HG02885 (cell line): ENCODE results near the gene NBAS.
A peak's percentile ranks its signal among the peaks of the same experiment; 100 is the strongest.

Source experiments
- ATAC-seq: cut with Tn5 transposase; IDR thresholded peaks from one replicate; pipeline ENCODE4 v1.9.1; 2021; ENCODE audit warnings: mild to moderate bottlenecking; ENCODE audit not compliant: unreplicated experiment, poor library complexity

Gene NBAS

DNA sequence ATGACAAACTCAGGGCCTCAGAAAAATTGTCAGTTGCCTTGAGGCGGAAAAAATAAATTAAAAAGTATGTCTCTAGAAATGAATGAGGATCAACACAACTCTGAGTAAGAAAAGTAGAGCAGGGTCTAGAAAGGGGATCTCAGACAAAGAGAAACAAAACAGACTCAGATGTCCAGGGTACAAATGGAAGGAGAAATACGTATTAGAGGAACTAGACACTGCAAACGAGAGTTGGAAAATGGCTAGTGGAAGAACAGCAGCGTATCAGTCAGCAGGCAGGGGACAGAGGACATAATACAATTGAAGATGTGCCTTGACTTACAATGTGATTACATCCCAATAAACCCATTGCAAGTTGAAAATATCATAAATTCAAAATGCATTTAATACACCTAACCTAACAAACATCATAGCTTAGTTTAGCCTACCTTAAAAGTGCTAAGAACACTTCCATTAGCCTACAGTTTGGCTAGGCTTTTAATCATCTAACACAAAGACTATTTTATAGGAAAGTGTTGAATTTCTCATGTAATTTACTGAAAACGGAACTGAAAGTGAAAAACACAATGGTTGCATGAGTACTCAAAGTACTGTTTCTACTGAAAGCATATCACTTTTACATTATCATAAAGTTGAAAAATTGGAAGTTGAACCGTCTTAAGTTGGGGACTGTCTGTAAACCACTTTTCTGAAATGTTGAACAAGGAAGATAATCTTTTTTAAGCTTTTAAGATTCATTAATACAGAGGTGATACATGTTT lies 182.8 kb downstream of the NBAS start:
- ATAC-seq: peak; percentile 88

DNA sequence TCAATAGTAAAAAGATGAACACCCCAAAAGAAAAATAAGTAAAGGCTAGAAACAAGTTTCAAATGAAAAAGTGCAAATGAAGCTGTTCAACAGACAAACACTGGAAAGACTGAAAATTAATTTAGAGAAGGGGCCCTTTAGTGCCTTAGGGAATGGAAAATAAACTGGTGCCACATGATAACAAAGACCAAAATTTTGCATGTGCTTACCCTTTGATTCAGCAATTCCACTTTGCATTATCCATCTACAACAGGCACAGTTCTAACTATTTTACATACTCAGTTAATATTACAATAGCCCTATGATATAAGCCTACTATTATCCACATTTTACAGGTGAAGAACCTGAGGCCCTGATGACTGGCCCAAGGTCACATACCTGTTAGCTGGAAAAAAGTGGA lies 183.9 kb downstream of the NBAS start:
- no peak for ATAC-seq

DNA sequence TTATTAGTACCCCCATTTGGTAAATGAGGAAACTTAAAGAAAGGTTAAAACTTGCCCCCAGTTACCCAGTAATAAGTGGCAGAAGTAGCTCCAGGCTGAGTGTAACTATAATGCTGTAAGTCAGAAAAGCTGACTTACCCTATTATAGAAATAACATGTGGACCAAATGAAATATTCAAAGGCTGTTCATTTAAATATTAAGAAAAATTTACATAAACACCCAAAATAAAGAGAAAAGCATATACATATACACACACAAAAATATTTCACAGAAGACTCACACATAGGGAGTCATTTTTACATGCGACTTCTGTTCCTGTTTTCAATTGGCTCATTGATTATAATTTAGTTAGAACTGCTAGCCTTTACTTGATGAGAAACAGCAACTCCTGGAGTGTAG lies 189.1 kb downstream of the NBAS start:
- ATAC-seq: no peak

DNA sequence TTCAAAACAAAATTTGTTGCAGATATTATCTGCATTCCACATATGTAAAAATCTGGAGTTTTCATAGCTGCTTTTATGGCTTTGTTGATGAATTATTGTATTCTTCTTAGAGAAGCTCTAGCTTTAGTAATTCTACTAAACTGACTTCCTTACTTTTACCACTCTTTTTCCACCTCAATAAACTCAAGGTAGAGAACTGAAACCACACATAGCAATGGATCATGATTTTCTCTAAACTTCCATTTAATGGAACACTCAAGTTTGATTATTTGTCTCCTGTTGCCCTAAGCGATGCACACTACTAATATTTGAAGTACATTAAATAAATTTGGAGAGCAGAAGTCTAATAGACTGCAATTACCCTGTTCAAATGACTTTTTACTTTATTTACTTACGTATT lies 192.0 kb downstream of the NBAS start:
- ATAC-seq: no peak

DNA sequence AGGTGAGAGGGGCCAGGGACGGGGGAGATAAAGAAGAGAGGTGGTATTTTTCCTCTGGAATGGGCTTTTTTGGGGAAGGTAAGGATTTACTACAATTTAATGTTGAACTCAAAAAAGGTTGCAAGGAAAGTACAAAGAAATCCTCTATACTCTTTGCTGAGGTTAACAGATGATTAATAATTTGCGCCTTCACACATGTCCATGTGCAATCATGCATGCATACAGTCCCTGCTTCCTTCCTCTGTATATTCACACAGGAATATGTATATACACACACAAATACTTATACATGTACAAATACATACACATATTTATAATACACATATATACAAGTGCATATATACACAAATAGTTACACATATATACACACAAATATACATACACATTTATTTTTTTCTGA lies 193.4 kb downstream of the NBAS start:
- ATAC-seq: no peak

DNA sequence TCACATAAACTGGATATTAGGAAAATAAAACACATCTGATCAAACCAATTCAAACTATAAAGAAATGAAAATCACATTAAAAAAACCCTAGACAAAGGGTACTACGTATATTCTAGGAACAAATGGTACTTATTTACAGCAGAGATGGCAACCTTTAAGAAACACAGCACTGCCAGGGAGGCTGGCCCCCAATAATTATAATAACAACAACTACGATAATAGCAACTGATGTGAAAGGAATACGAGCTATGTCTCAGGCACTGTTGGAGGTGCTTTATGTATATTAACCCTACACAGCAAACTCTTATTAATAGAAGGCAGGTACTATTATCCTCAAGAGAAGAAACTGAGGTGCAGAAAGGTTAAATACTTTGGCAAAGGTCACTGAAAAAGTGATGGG lies 193.9 kb downstream of the NBAS start:
- ATAC-seq: no peak

DNA sequence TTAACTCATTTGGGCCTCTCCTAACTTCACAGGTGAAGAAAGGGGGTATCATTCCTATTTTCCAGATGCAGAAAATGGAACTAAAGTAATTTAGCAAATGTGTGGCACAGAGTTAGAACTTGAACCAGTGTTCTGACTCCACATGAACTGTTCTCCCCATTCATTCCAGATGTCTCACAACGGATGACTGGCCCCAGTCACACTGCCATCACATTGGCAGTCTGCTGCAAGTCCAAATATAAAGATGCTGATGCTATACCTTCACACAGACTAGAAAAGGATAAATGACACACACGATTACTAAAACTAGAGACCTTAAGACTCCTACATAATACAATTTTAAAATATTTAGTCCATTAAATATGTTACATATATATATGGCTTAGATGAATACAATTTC lies 195.7 kb downstream of the NBAS start:
- no peak for ATAC-seq

DNA sequence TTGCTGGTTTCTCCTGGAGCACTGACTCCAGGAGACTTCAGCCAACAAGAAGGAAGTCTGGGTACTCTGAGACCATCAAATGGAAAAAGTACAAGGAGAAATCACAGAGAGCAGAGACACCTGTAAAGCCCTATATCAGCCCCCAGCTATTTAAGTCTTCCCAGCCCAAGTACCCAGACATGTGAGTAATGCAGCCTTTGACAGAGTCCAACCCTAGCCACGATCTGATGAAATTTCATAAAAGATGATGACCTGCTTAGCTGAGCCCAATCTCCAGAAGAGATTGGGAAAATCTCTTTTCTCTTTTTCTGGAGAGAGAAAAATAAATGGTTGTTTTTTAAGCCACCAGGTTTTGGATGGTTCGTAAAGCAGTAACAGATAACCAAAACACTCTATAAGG lies 196.6 kb downstream of the NBAS start:
- no peak for ATAC-seq

DNA sequence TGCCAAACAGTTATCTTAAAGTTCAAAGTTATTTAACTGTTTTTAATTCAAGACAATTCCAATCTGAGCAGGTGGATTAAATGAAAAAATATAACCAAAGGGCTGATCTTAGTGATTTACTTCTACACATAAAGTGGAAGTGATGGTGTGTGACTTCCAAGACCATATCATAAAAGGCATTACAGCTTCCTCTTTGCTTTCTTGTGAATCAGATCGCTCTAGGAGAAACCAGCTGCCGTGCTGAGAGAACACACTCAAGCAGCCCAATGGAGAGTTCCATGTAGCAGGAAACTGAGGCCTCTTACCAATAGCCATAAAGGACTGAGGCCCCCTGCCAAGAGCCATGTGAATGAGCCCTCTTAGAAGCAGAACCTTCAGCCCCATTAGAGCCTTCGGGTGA lies 197.4 kb downstream of the NBAS start:
- ATAC-seq: no peak

DNA sequence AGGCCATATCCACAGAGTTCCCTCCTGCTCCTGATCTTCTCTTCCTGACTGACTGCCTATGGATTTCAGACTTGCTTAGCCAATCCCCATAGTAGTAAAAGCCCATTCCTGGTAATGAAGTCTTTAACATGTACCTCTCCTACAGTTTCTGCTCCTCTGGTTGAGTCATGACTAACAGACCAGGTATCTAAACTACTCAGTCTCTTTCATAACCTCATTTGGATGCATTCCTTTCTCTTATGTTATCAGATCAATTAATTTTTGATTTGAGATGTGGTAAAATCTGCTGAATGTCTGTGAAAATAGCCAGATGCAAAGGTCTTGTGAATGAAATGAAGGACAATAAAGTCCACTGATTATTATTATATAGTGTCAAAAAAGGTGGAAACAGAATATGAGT lies 198.0 kb downstream of the NBAS start:
- no peak for ATAC-seq

DNA sequence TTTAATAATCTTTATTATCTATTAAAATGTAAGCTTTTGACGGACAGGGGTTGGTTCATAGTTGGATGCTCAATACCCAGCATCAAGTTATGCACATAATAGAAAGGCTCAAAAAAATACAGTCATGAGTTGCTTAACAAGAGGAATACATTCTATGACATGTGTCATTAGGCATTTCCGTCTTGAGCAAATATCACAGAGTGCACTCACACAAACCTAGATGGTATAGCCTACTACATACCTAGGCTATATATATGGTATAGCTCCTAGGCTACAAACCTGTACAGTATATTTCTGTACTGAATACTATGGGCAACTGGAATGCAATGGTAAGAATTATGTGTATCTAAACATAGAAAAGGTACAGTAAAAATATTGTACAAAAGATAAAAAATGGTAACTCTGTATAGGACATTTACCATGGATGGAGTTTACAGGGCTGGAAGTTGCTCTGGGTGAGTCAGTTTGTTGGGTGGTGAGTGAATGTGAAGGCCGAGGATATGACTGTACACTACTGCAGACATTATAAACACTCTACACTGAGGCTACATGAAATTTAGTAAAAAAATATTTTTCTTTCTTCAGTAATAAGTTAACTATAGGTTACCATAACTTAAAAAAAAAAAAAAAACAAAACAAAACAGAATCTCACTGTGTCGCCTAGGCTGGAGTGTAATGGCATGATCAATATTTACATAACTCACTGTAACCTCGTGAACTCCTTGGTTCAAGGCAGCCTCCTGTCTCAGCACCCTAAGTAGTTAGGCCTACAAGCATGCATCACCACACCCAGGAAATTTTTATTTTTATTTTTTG lies 201.2 kb downstream of the NBAS start:
- ATAC-seq: no peak

DNA sequence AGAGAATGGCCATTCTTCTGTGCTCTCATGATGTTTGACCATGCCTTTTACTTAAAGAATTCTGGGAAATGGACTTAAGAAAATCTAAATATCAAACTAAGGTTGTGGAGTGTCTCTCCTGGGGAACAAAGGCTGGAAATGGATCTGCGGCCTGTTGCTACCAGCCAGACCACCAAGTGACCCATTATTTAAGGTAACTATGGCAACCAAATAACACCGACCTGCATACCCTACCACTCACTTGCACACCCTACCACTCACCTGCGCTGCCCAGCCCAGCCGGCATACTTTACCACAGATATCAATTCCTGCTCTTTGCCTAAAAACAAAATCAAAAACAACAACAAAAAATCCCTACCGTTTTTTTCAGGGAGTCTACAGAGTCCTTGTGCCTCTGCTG lies 203.2 kb downstream of the NBAS start:
- ATAC-seq: no peak

DNA sequence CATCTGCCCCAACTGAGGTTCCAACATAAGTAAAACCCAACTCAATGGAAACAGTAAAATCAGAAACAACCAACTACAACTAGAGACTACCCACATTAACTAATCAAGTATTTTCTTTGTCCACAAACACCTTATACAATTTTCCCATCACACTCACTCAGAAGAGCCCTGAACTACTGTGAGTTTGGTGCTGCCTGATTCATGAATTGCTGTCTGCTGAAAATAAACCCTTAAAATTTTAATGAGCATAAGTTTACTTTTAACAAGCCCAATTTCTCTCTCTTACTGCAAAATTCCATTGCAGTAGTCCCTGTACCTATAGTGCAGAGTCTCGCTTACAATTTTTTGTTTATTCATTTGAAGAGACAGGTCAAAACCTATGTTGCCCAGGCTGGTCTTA lies 203.9 kb downstream of the NBAS start:
- no peak for ATAC-seq

DNA sequence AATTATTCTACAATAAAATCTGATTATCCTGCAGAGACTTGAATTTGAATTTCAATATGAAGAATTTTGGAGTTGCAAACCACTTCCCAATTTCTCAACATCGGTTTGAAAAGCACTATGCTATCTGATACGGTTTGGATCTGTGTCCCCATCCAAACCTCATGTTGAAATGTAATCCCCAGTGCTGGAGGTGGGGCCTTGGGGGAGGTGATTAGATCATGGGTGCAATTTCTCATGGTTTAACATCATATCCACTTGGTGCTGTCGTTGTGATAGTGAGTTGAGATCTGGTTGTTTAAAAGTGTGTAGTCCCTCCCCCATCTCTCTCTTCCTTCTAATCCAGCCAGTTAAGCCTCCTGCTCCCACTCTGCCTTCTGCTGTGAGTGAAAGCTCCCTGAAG lies 205.7 kb downstream of the NBAS start:
- ATAC-seq: no peak

DNA sequence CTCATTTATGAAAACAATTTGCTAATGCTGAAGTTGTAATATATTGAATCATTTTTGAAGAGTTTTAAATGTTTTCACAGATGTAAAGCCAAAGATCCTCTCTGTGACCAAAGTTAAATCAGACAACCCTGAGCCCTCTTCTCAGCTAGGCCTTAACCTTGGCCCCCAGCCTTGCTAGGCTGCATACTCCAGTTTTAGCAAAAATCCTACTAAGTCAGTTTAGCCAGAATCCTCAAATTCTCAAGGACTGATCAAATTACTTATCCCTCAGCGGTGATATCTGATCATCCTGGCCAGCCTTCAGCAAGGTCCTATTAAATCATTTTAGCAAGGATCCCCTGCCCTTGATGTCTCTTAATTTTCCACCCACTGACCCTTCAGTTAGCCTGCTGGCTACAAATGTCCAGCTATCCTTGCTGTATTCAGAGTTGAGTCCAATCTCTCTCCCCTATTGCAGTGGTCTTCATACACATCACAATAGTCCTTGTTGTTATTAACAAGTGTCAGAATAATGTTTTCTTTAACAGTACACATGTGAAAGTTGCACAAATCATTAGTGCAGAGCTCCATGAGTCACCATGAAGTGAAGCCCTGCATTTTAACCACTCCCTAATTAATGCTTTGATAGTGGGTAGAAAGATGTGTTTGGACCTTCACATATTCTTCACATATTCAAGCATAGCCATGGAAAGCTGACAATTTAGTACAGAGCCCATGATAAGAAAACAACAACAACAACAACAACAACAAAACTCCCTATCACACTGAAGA lies 206.4 kb downstream of the NBAS start:
- ATAC-seq: no peak

DNA sequence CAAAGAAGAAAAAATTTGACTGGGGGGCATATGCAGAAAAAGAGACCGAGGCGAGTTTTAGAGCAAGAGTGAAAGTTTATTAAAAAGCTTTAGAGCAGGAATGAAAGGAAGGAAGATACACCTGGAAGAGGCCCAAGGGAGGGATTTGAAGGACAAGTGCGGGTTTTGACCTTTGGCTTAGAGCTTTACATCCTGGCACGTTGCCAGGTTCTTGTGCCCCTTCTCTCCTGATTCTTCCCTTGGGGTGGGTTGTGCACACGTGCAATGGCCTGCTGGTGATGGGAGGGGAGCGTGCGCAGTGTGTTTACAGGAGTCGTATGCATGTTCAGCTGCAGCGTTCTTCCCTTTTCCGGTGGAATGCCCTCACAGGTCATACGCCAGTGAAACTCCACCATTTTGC lies 208.8 kb downstream of the NBAS start:
- ATAC-seq: no peak

DNA sequence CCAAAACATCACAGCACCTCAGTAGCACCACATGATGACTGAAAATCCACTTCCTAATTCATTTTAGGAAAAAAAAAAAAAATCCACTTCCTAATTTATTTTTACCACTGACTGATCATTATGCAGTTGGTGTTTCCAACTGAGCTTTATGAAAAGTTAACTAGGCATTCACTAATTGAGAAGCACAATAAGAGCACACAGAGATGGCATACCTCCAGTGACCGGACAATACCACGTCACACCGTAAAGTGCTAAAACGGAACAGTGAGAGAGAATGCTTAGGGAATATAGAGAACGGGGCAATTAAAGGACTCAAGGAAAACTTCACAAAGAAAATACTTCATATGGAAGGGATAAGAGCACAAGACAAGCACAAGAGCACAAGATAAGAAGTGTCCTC lies 212.5 kb downstream of the NBAS start:
- ATAC-seq: no peak

DNA sequence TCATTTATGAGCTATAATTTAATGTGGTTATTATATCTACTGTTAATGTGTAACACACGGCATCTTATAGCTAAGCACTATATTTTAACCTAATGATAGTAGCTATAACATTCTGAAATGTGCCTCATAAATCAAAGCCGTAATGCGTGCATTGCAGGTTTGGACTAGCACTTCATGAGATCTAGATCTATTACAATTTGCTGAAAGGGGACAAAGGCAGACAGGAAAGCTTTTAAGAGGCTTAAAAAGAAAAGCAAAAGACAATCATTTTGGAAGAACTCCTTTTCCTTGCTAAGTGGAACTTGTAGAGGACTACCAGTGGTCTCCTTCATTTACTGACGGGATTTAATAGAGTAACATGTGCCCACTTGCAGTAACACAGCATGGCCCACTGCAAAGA lies 213.1 kb downstream of the NBAS start:
- ATAC-seq: no peak

DNA sequence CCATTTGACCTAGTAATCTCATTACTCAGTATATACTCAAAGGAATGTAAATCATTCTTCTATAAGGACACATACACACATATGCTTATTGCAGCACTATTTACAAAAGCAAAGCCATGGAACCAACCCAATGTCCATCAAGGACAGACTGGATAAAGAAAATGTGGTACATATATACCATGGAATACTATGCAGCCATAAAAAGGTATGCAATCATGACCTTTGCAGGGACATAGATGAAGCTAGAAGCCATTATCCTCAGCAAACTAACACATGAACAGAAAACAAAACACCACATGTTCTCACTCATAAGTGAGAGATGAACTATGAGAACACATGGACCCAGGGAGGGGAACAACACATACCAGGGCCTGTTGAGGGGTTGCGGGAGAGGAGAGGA lies 214.5 kb downstream of the NBAS start:
- ATAC-seq: no peak

DNA sequence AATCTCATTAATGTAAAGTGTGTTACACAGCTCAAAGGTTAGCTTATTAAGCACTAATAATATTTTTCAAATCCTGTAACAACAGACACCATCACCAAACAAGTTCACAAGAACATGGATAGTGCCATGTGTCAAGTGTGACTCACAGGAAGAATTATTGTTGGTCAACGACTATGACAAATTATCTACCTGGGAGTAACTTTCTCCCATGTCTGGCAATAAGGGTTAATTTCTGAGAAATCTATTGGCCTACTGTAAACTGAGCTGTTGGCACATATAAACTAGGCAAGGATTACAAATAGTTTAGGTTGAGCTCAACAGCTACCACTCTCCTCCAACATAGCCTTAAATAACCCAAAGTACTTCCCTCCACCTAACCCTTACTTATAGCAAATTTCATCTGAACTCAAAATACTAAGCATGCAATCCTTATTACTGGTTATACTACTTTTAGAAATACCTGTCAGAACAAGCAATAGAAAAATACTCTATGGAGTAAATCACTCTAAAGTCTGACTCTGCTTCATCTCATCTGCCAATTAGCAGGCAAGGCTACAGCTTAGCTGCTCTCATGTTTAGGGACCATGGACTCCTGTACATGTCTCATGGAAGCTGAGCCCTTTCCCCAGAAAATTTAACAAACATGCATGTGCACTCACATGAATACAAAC lies 223.0 kb downstream of the NBAS start:
- ATAC-seq: no peak
